HepG2 (cell line): ENCODE results near the gene ZMIZ1. TPM values are rescaled to one million over a fixed set of nuclear protein-coding genes. Genes with fewer than 3 reads are reported as not detected.

Experiments
- ADNP ChIP-seq: sonication (generic); formaldehyde crosslinking; IDR thresholded peaks from 2 replicates; pipeline ENCODE4 v1.4.0; 2020; ENCODE audit warnings: missing genetic modification reagents
- ARNTL ChIP-seq: sonication (generic); formaldehyde crosslinking; IDR thresholded peaks from 2 replicates; pipeline ENCODE4 v1.4.0; 2020; ENCODE audit warnings: mild to moderate bottlenecking, missing genetic modification reagents
- ATF1 ChIP-seq: IDR thresholded peaks from 2 replicates; pipeline ENCODE4 v1.6.1; 2016; ENCODE audit warnings: mild to moderate bottlenecking, control low read depth
- ATF3 ChIP-seq: sonication (generic); formaldehyde crosslinking; IDR thresholded peaks from 2 replicates; pipeline ENCODE4 v1.4.0; 2020; ENCODE audit warnings: missing genetic modification reagents
- CBX1 ChIP-seq: IDR thresholded peaks from one replicate; pipeline ENCODE4 v1.6.1; 2016; ENCODE audit warnings: antibody characterized with exemption, low read depth
- CREB1 ChIP-seq, 2 experiments: fragments of 450-650 bp in 1 of 2; IDR thresholded peaks; 2 replicates each; pipeline ENCODE4 v1.6.1; 2016 to 2017; ENCODE audit warnings: control low read depth in 1 of 2, mild to moderate bottlenecking in 1 of 2, missing compliant biosample characterization in 1 of 2, missing genetic modification characterization in 1 of 2
- EEA1 ChIP-seq: sonication (generic); formaldehyde crosslinking; IDR thresholded peaks from 2 replicates; pipeline ENCODE4 v1.5.1; 2020; ENCODE audit warnings: mild to moderate bottlenecking, missing genetic modification reagents, borderline replicate concordance
- HDAC2 ChIP-seq: sonication (generic); formaldehyde crosslinking; IDR thresholded peaks from 2 replicates; pipeline ENCODE4 v1.4.0; 2020; ENCODE audit warnings: missing genetic modification reagents
- JUNB ChIP-seq: sonication (generic); formaldehyde crosslinking; IDR thresholded peaks from 2 replicates; pipeline ENCODE4 v1.8.0; 2022; ENCODE audit warnings: missing genetic modification reagents, mild to moderate bottlenecking, borderline replicate concordance
- KAT2B ChIP-seq: fragments of 150-350 bp; IDR thresholded peaks from 2 replicates; pipeline ENCODE4 v1.6.1; 2014; ENCODE audit warnings: low read depth, low read length, borderline replicate concordance
- NFIB ChIP-seq: sonication (generic); formaldehyde crosslinking; IDR thresholded peaks from 2 replicates; pipeline ENCODE4 v1.9.0; 2021; ENCODE audit warnings: missing genetic modification reagents, mild to moderate bottlenecking, borderline replicate concordance
- NFYC ChIP-seq: IDR thresholded peaks from 2 replicates; pipeline ENCODE4 v1.6.1; 2016; ENCODE audit warnings: missing genetic modification reagents, missing compliant biosample characterization
- NR2F2 ChIP-seq: IDR thresholded peaks from 2 replicates; pipeline ENCODE4 v1.6.1; 2012; ENCODE audit warnings: low read depth, inconsistent platforms, borderline replicate concordance
- POLR2AphosphoS5 ChIP-seq: IDR thresholded peaks from 2 replicates; pipeline ENCODE4 v1.6.1; 2012; ENCODE audit warnings: low read depth, low read length
- PRPF4 ChIP-seq: fragments of 200-400 bp; formaldehyde crosslinking; IDR thresholded peaks from 2 replicates; pipeline ENCODE4 v1.6.1; 2016; ENCODE audit warnings: low read length, low read depth; ENCODE audit not compliant: poor library complexity, severe bottlenecking
- RAD21 ChIP-seq: fragments of 450-650 bp; formaldehyde crosslinking; IDR thresholded peaks from 2 replicates; pipeline ENCODE4 v1.5.0; 2020; ENCODE audit warnings: mild to moderate bottlenecking
- REXO4 ChIP-seq: sonication (generic); formaldehyde crosslinking; IDR thresholded peaks from 2 replicates; pipeline ENCODE4 v1.8.0; 2022; ENCODE audit warnings: missing genetic modification reagents, mild to moderate bottlenecking, borderline replicate concordance
- SALL1 ChIP-seq: sonication (generic); formaldehyde crosslinking; IDR thresholded peaks from 2 replicates; pipeline ENCODE4 v1.8.0; 2022; ENCODE audit warnings: mild to moderate bottlenecking, missing genetic modification reagents
- ZBTB4 ChIP-seq: sonication (generic); formaldehyde crosslinking; IDR thresholded peaks from 2 replicates; pipeline ENCODE4 v1.4.0; 2020; ENCODE audit warnings: missing genetic modification reagents, mild to moderate bottlenecking, borderline replicate concordance
- ZFP90 ChIP-seq: sonication (generic); formaldehyde crosslinking; IDR thresholded peaks from 2 replicates; pipeline ENCODE4 v1.8.0; 2022; ENCODE audit warnings: missing genetic modification reagents, mild to moderate bottlenecking, inconsistent platforms, borderline replicate concordance
- ZNF124 ChIP-seq: sonication (generic); formaldehyde crosslinking; IDR thresholded peaks from 2 replicates; pipeline ENCODE4 v1.4.0; 2020; ENCODE audit warnings: missing genetic modification reagents
- ZNF441 ChIP-seq: sonication (generic); formaldehyde crosslinking; IDR thresholded peaks from 2 replicates; pipeline ENCODE4 v1.7.0; 2021; ENCODE audit warnings: missing genetic modification reagents, borderline replicate concordance
- ZNF546 ChIP-seq: sonication (generic); formaldehyde crosslinking; conservative IDR thresholded peaks from 2 replicates; pipeline ENCODE4 v1.8.1; 2023; ENCODE audit warnings: mild to moderate bottlenecking, missing genetic modification reagents
- ZNF781 ChIP-seq: sonication (generic); formaldehyde crosslinking; IDR thresholded peaks from 2 replicates; pipeline ENCODE4 v1.5.1; 2020; ENCODE audit warnings: borderline replicate concordance, mild to moderate bottlenecking, missing genetic modification reagents; ENCODE audit errors: not compliant biosample characterization
- polyA plus RNA-seq, 8 experiments: library from polyadenylated mRNA; depleted of rRNA in 3 of 8; stranded (reverse) in 7 of 8; unstranded in 1 of 8; fragments of >200 nt; fragmentation: Illumina TruSeq in 4 of 8; extraction: Trizol in 4 of 8; gene quantifications; 2 replicates each; pipeline versions ENCODE4 v1.2.1 to v1.2.3, GENCODE V29; 2011 to 2016; ENCODE audit warnings: low read depth in 4 of 8, missing spikeins in 1 of 8, mixed read lengths in 1 of 8; ENCODE audit not compliant: insufficient read depth in 1 of 8
- total RNA-seq, 5 experiments: library from RNA; depleted of rRNA; stranded (reverse); fragments of >200 nt; fragmentation: Illumina TruSeq; extraction: Trizol; gene quantifications; 2 replicates each; pipeline ENCODE4 v1.2.3, GENCODE V29; 2016; ENCODE audit warnings: low read depth in 1 of 5
- TF ChIP-seq, protein P1 (sequence below): sonication (generic); formaldehyde crosslinking; IDR thresholded peaks from 2 replicates; pipeline ENCODE4 v1.4.0; 2020; ENCODE audit warnings: missing genetic modification reagents, borderline replicate concordance

Gene ZMIZ1
- total and polyA plus RNA-seq, 2 of the 13 experiments (the other 11 are each of a cell fraction or from before 2014, with no cell fraction given): 5.3 to 10.2 TPM

GRCh38 chr10:79188154-79188965 lies 119.6 kb downstream of the ZMIZ1 start (continued):
- TF ChIP-seq, protein P1, sequence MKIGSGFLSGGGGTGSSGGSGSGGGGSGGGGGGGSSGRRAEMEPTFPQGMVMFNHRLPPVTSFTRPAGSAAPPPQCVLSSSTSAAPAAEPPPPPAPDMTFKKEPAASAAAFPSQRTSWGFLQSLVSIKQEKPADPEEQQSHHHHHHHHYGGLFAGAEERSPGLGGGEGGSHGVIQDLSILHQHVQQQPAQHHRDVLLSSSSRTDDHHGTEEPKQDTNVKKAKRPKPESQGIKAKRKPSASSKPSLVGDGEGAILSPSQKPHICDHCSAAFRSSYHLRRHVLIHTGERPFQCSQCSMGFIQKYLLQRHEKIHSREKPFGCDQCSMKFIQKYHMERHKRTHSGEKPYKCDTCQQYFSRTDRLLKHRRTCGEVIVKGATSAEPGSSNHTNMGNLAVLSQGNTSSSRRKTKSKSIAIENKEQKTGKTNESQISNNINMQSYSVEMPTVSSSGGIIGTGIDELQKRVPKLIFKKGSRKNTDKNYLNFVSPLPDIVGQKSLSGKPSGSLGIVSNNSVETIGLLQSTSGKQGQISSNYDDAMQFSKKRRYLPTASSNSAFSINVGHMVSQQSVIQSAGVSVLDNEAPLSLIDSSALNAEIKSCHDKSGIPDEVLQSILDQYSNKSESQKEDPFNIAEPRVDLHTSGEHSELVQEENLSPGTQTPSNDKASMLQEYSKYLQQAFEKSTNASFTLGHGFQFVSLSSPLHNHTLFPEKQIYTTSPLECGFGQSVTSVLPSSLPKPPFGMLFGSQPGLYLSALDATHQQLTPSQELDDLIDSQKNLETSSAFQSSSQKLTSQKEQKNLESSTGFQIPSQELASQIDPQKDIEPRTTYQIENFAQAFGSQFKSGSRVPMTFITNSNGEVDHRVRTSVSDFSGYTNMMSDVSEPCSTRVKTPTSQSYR (CRISPR knock-in tag): peak; percentile 83; the same call in 1 of the 2 replicates
- TF ChIP-seq EEA1 (no peak), ZBTB4 (CRISPR knock-in tag) (no peak), ZFP90 (no peak), ADNP (CRISPR knock-in tag) (no peak), ZNF546 (CRISPR knock-in tag) (no peak), CBX1 (no peak), RAD21 (CRISPR knock-in tag) (no peak), HDAC2 (CRISPR knock-in tag) (peak; percentile 93), NR2F2 (peak; percentile 63; the same call in 1 of the 2 replicates), ZNF781 (CRISPR knock-in tag) (no peak), POLR2AphosphoS5 (no peak), SALL1 (peak; percentile 78), ZNF124 (CRISPR knock-in tag) (no peak), ZNF441 (CRISPR knock-in tag) (peak; percentile 25; the same call in 1 of the 2 replicates), JUNB (CRISPR knock-in tag) (no peak), REXO4 (CRISPR knock-in tag) (no peak), CREB1 (IDR thresholded peaks at IDR 0.05) (no peak), CREB1 (CRISPR knock-in tag; IDR thresholded peaks at IDR 0.05) (no peak), ATF1 (CRISPR knock-in tag) (no peak), KAT2B (no peak), NFYC (CRISPR knock-in tag) (peak; percentile 7; the same call in 1 of the 2 replicates), ATF3 (CRISPR knock-in tag) (no peak), ARNTL (CRISPR knock-in tag) (no peak), PRPF4 (no peak), NFIB (CRISPR knock-in tag) (no peak)
